Measurements from ENCODE around the gene SLC25A24.

The SLC25A24 gene

GRCh38 chr1:108117945-108118902, 81.9 kb downstream of the SLC25A24 start:
- H3K4me1 ChIP-seq (ENCODE audit: control insufficient read depth, insufficient read depth, low read length) = no peaks in the 10 kb centered on the region
- H3K36me3 ChIP-seq (ENCODE audit: control insufficient read depth, insufficient read depth, low read length) = no peaks in the 10 kb centered on the region
- H3K9me3 ChIP-seq (ENCODE audit: control insufficient read depth, insufficient read depth, low read length) = no peaks in the 10 kb centered on the region

DNA sequence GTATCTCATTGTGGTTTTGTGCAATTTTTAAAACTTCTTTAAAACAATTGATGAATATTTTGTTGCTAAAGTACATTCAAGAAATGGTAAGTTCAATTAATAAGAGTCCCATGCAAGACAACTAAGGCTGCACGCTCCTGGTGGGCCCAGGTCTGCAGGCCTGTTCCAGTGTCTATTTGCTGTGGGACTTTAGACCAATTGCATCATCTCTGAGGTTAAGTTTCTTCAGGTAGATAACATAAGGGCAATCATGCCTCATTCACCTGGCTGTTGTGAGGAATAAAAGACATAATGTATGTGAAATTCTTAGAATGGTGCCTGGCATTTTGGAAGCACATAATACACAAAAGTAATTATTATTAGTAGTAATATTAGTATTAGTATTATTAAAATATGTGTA, 82.9 kb downstream of the SLC25A24 start:
- H3K36me3 ChIP-seq (ENCODE audit: control insufficient read depth, insufficient read depth, low read length) = no peaks in the 10 kb centered on the region
- no peak overlapping the region for H3K4me3 ChIP-seq (ENCODE audit: low read depth, low read length)
- no peak overlapping the region for H3K9ac ChIP-seq (ENCODE audit: low read depth, low read length)
- no peaks in the 10 kb centered on the region for H3K4me1 ChIP-seq (ENCODE audit: control insufficient read depth, insufficient read depth, low read length)
- H3K27ac ChIP-seq (ENCODE audit: low read depth, low read length) = no peak overlapping the region
- H3K27me3 ChIP-seq (ENCODE audit: control insufficient read depth, insufficient read depth, low read length) = no peaks in the 10 kb centered on the region; the same call in 1 of the 2 replicates
- no peaks in the 10 kb centered on the region for H3K9me3 ChIP-seq (ENCODE audit: control insufficient read depth, insufficient read depth, low read length)

More at GRCh38 chr1:108117945-108118902, 81.9 kb downstream of the SLC25A24 start:
- Histone ChIP-seq H3K4me3 (ENCODE audit: low read depth, low read length) (no peak overlapping the region), H3K27ac (ENCODE audit: low read depth, low read length) (no peak overlapping the region), H3K9ac (ENCODE audit: low read depth, low read length) (no peak overlapping the region), H3K27me3 (ENCODE audit: control insufficient read depth, insufficient read depth, low read length) (no peaks in the 10 kb centered on the region; the same call in 1 of the 2 replicates)

GRCh38 chr1:108114033-108114599, 86.0 kb downstream of the SLC25A24 start:
- Histone ChIP-seq H3K4me1 (ENCODE audit: control insufficient read depth, insufficient read depth, low read length) (no peaks in the 10 kb centered on the region), H3K27me3 (ENCODE audit: control insufficient read depth, insufficient read depth, low read length) (no peaks in the 10 kb centered on the region), H3K36me3 (ENCODE audit: control insufficient read depth, insufficient read depth, low read length) (no peaks in the 10 kb centered on the region), H3K4me3 (ENCODE audit: low read depth, low read length) (no peak overlapping the region), H3K27ac (ENCODE audit: low read depth, low read length) (no peak overlapping the region), H3K9ac (ENCODE audit: low read depth, low read length) (no peak overlapping the region), H3K9me3 (ENCODE audit: control insufficient read depth, insufficient read depth, low read length) (no peaks in the 10 kb centered on the region)

DNA sequence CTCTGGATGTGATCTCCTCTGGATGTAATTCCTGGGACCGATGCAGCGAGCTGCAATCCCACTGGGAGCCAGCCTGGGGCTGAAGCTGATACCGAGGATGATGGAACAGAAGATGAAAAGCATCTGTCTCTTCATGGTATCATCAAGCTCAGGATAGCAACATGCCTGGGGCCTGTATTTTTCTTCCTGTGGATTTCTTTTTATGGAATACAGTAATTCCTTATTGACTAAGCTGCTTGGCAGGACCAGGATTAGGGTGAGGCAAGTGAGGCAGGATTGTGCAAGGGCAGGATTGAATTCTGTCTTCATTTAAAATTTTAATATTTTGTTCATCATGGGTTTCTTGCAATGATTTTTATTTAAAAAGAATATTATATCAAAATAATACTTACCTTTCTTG, 86.6 kb downstream of the SLC25A24 start:
- H3K27me3 ChIP-seq (ENCODE audit: control insufficient read depth, insufficient read depth, low read length) = no peaks in the 10 kb centered on the region
- no peaks in the 10 kb centered on the region for H3K36me3 ChIP-seq (ENCODE audit: control insufficient read depth, insufficient read depth, low read length)
- no peak overlapping the region for H3K27ac ChIP-seq (ENCODE audit: low read depth, low read length)
- H3K9ac ChIP-seq (ENCODE audit: low read depth, low read length) = no peak overlapping the region
- H3K4me1 ChIP-seq (ENCODE audit: control insufficient read depth, insufficient read depth, low read length) = no peaks in the 10 kb centered on the region
- no peaks in the 10 kb centered on the region for H3K9me3 ChIP-seq (ENCODE audit: control insufficient read depth, insufficient read depth, low read length)
- no peak overlapping the region for H3K4me3 ChIP-seq (ENCODE audit: low read depth, low read length)

- H3K9me3 ChIP-seq (ENCODE audit: control insufficient read depth, insufficient read depth, low read length) = no peaks in the 10 kb centered on the region
- no peak overlapping the region for H3K27ac ChIP-seq (ENCODE audit: low read depth, low read length)
- no peaks in the 10 kb centered on the region for H3K27me3 ChIP-seq (ENCODE audit: control insufficient read depth, insufficient read depth, low read length)
- no peak overlapping the region for H3K9ac ChIP-seq (ENCODE audit: low read depth, low read length)
- no peaks in the 10 kb centered on the region for H3K36me3 ChIP-seq (ENCODE audit: control insufficient read depth, insufficient read depth, low read length)
- no peak overlapping the region for H3K4me3 ChIP-seq (ENCODE audit: low read depth, low read length)
- no peaks in the 10 kb centered on the region for H3K4me1 ChIP-seq (ENCODE audit: control insufficient read depth, insufficient read depth, low read length)
Observed at GRCh38 chr1:108109295-108109973, 90.7 kb downstream of the SLC25A24 start.

GRCh38 chr1:108108119-108108518, 92.0 kb downstream of the SLC25A24 start:
- Histone ChIP-seq H3K27me3 (ENCODE audit: control insufficient read depth, insufficient read depth, low read length) (no peaks in the 10 kb centered on the region), H3K36me3 (ENCODE audit: control insufficient read depth, insufficient read depth, low read length) (no peaks in the 10 kb centered on the region), H3K4me1 (ENCODE audit: control insufficient read depth, insufficient read depth, low read length) (no peaks in the 10 kb centered on the region), H3K9ac (ENCODE audit: low read depth, low read length) (no peak overlapping the region), H3K4me3 (ENCODE audit: low read depth, low read length) (no peak overlapping the region), H3K27ac (ENCODE audit: low read depth, low read length) (no peak overlapping the region), H3K9me3 (ENCODE audit: control insufficient read depth, insufficient read depth, low read length) (no peaks in the 10 kb centered on the region)

- Histone ChIP-seq H3K27me3 (ENCODE audit: control insufficient read depth, insufficient read depth, low read length) (no peaks in the 10 kb centered on the region), H3K9me3 (ENCODE audit: control insufficient read depth, insufficient read depth, low read length) (no peaks in the 10 kb centered on the region), H3K9ac (ENCODE audit: low read depth, low read length) (no peak overlapping the region), H3K36me3 (ENCODE audit: control insufficient read depth, insufficient read depth, low read length) (no peaks in the 10 kb centered on the region), H3K4me1 (ENCODE audit: control insufficient read depth, insufficient read depth, low read length) (no peaks in the 10 kb centered on the region), H3K4me3 (ENCODE audit: low read depth, low read length) (no peak overlapping the region), H3K27ac (ENCODE audit: low read depth, low read length) (no peak overlapping the region)
Observed at GRCh38 chr1:108107658-108108057, 92.5 kb downstream of the SLC25A24 start.

DNA sequence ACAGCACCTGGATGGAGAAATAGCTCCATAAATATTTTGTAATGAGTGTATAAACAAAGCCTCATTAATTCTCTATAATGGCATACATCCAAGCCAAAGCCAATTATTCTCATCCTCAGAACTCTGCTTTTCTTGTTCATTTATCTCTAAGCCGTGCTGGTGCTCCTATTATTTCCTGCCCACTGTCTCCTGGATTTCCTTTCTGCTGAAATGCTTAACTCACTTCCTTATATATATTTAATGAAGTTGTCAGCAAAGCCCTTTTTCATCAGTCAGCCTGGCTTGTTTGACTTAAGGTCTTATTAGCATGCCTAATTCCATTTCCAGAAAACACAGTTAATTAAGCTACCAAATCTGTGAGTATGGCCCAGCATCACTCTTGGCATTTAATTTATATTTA, 93.4 kb downstream of the SLC25A24 start:
- Histone ChIP-seq H3K4me1 (ENCODE audit: control insufficient read depth, insufficient read depth, low read length) (no peaks in the 10 kb centered on the region), H3K4me3 (ENCODE audit: low read depth, low read length) (no peak overlapping the region), H3K9ac (ENCODE audit: low read depth, low read length) (no peak overlapping the region), H3K9me3 (ENCODE audit: control insufficient read depth, insufficient read depth, low read length) (no peaks in the 10 kb centered on the region), H3K36me3 (ENCODE audit: control insufficient read depth, insufficient read depth, low read length) (no peaks in the 10 kb centered on the region), H3K27ac (ENCODE audit: low read depth, low read length) (no peak overlapping the region), H3K27me3 (ENCODE audit: control insufficient read depth, insufficient read depth, low read length) (no peaks in the 10 kb centered on the region)

GRCh38 chr1:108100148-108100547, 100.0 kb downstream of the SLC25A24 start:
- no peak overlapping the region for H3K9ac ChIP-seq (ENCODE audit: low read depth, low read length)
- no peaks in the 10 kb centered on the region for H3K27me3 ChIP-seq (ENCODE audit: control insufficient read depth, insufficient read depth, low read length)
- H3K27ac ChIP-seq (ENCODE audit: low read depth, low read length) = no peak overlapping the region
- no peaks in the 10 kb centered on the region for H3K4me1 ChIP-seq (ENCODE audit: control insufficient read depth, insufficient read depth, low read length)
- no peak overlapping the region for H3K4me3 ChIP-seq (ENCODE audit: low read depth, low read length)
- H3K36me3 ChIP-seq (ENCODE audit: control insufficient read depth, insufficient read depth, low read length) = no peaks in the 10 kb centered on the region
- no peaks in the 10 kb centered on the region for H3K9me3 ChIP-seq (ENCODE audit: control insufficient read depth, insufficient read depth, low read length)

GRCh38 chr1:108097018-108097417, 103.1 kb downstream of the SLC25A24 start:
- Histone ChIP-seq H3K36me3 (ENCODE audit: control insufficient read depth, insufficient read depth, low read length) (no peaks in the 10 kb centered on the region), H3K9ac (ENCODE audit: low read depth, low read length) (no peak overlapping the region), H3K4me3 (ENCODE audit: low read depth, low read length) (no peak overlapping the region), H3K9me3 (ENCODE audit: control insufficient read depth, insufficient read depth, low read length) (no peaks in the 10 kb centered on the region), H3K27ac (ENCODE audit: low read depth, low read length) (no peak overlapping the region), H3K4me1 (ENCODE audit: control insufficient read depth, insufficient read depth, low read length) (no peaks in the 10 kb centered on the region), H3K27me3 (ENCODE audit: control insufficient read depth, insufficient read depth, low read length) (no peaks in the 10 kb centered on the region)

GRCh38 chr1:108096089-108096488, 104.1 kb downstream of the SLC25A24 start:
- H3K9ac ChIP-seq (ENCODE audit: low read depth, low read length) = no peak overlapping the region
- no peaks in the 10 kb centered on the region for H3K36me3 ChIP-seq (ENCODE audit: control insufficient read depth, insufficient read depth, low read length)
- H3K27ac ChIP-seq (ENCODE audit: low read depth, low read length) = no peak overlapping the region
- no peaks in the 10 kb centered on the region for H3K4me1 ChIP-seq (ENCODE audit: control insufficient read depth, insufficient read depth, low read length)
- no peaks in the 10 kb centered on the region for H3K27me3 ChIP-seq (ENCODE audit: control insufficient read depth, insufficient read depth, low read length)
- H3K4me3 ChIP-seq (ENCODE audit: low read depth, low read length) = no peak overlapping the region
- H3K9me3 ChIP-seq (ENCODE audit: control insufficient read depth, insufficient read depth, low read length) = no peaks in the 10 kb centered on the region

Data from HUES48 (cell line).